KMS-11 (cell line): ENCODE measurements around the gene SPOCD1.

Source experiments
- H2AFZ ChIP-seq: fragments of 200-600 bp; sonication (generic); 2 replicates; pipeline ENCODE4 v1.6.1; 2016; ENCODE audit warnings: antibody characterized with exemption, mixed run types, low read depth
- H3K27ac ChIP-seq: fragments of 200-600 bp; sonication (generic); 2 replicates; pipeline ENCODE4 v1.6.1; 2016; ENCODE audit warnings: mild to moderate bottlenecking, mixed run types
- H3K27me3 ChIP-seq: fragments of 200-600 bp; sonication (generic); 2 replicates; pipeline ENCODE4 v1.6.1; 2017; ENCODE audit warnings: mild to moderate bottlenecking, low read depth, mixed run types, moderate library complexity; ENCODE audit not compliant: insufficient read depth
- H3K36me3 ChIP-seq: fragments of 200-600 bp; sonication (generic); 2 replicates; pipeline ENCODE4 v1.6.1; 2017; ENCODE audit warnings: mild to moderate bottlenecking, mixed run types; ENCODE audit not compliant: insufficient read depth
- H3K4me1 ChIP-seq: fragments of 200-600 bp; sonication (generic); 2 replicates; pipeline ENCODE4 v1.6.1; 2016; ENCODE audit warnings: mild to moderate bottlenecking, low read depth, mixed run types; ENCODE audit not compliant: poor library complexity, severe bottlenecking
- H3K4me2 ChIP-seq: fragments of 200-600 bp; sonication (generic); 2 replicates; pipeline ENCODE4 v1.7.0; 2016; ENCODE audit warnings: mild to moderate bottlenecking, mixed run types
- H3K4me3 ChIP-seq: fragments of 200-600 bp; sonication (generic); IDR thresholded peaks from 2 replicates; pipeline ENCODE4 v1.6.1; 2017; ENCODE audit warnings: low read depth, low read length, mixed read lengths; ENCODE audit not compliant: insufficient read depth
- H3K79me2 ChIP-seq: fragments of 200-600 bp; sonication (generic); 2 replicates; pipeline ENCODE4 v1.6.1; 2016; ENCODE audit warnings: low read depth, mixed run types; ENCODE audit not compliant: insufficient read depth
- H3K9ac ChIP-seq: fragments of 200-600 bp; sonication (generic); 2 replicates; pipeline ENCODE4 v1.6.1; 2016; ENCODE audit warnings: mild to moderate bottlenecking, mixed run types
- H4K20me1 ChIP-seq: fragments of 200-600 bp; sonication (generic); 2 replicates; pipeline ENCODE4 v1.6.1; 2016; ENCODE audit warnings: mild to moderate bottlenecking, mixed run types; ENCODE audit not compliant: insufficient read depth
- CTCF ChIP-seq: fragments of 200-600 bp; sonication (generic); conservative IDR thresholded peaks from 2 replicates; pipeline ENCODE4 v1.6.1; 2017; ENCODE audit warnings: low read depth, mild to moderate bottlenecking, antibody characterized with exemption, low read length, moderate library complexity, mixed read lengths

SPOCD1 gene

GRCh38 chr1:31793586-31794285 is 22.1 kb downstream of the SPOCD1 start:
- no peak overlapping the region for H3K9ac ChIP-seq
- H2AFZ ChIP-seq = no peak overlapping the region
- H3K4me2 ChIP-seq = no peak overlapping the region
- peaks cover 5% of the 10 kb centered on the region for H3K4me1 ChIP-seq
- no peaks in the 10 kb centered on the region for H4K20me1 ChIP-seq
- TF ChIP-seq CTCF = no peak
- peaks cover 18% of the 10 kb centered on the region for H3K27me3 ChIP-seq
- no peak overlapping the region for H3K27ac ChIP-seq
- H3K4me3 ChIP-seq = no peak overlapping the region
- H3K36me3 ChIP-seq = no peaks in the 10 kb centered on the region
- H3K79me2 ChIP-seq = no peaks in the 10 kb centered on the region

- H3K27ac ChIP-seq = no peak overlapping the region
- H3K4me3 ChIP-seq = no peak overlapping the region
- no peak overlapping the region for H2AFZ ChIP-seq
- no peak overlapping the region for H3K4me2 ChIP-seq
- H3K9ac ChIP-seq = no peak overlapping the region
- no peaks in the 10 kb centered on the region for H3K79me2 ChIP-seq
- H4K20me1 ChIP-seq = no peaks in the 10 kb centered on the region
- H3K36me3 ChIP-seq = no peaks in the 10 kb centered on the region
- H3K4me1 ChIP-seq = peaks cover 5% of the 10 kb centered on the region
- peaks cover 13% of the 10 kb centered on the region for H3K27me3 ChIP-seq
- TF ChIP-seq CTCF = no peak
These were observed 22.7 kb downstream of the SPOCD1 start for GRCh38 chr1:31793086-31793485.

- no peaks in the 10 kb centered on the region for H3K79me2 ChIP-seq
- H3K4me3 ChIP-seq = no peak overlapping the region
- H3K36me3 ChIP-seq = no peaks in the 10 kb centered on the region
- no peak for TF ChIP-seq CTCF
- H3K9ac ChIP-seq = no peak overlapping the region
- H3K27ac ChIP-seq = no peak overlapping the region
- H3K4me1 ChIP-seq = peaks cover 9% of the 10 kb centered on the region
- H4K20me1 ChIP-seq = no peaks in the 10 kb centered on the region
- H3K27me3 ChIP-seq = peaks cover 11% of the 10 kb centered on the region
- H3K4me2 ChIP-seq = no peak overlapping the region
- H2AFZ ChIP-seq = no peak overlapping the region
These were observed 23.3 kb downstream of the SPOCD1 start for GRCh38 chr1:31792541-31792940.

- no peak for TF ChIP-seq CTCF
- H2AFZ ChIP-seq = no peak overlapping the region
- H3K9ac ChIP-seq = no peak overlapping the region
- no peaks in the 10 kb centered on the region for H3K36me3 ChIP-seq
- no peak overlapping the region for H3K27ac ChIP-seq
- peaks cover 9% of the 10 kb centered on the region for H3K4me1 ChIP-seq
- H3K4me3 ChIP-seq = no peak overlapping the region
- no peaks in the 10 kb centered on the region for H3K79me2 ChIP-seq
- H3K27me3 ChIP-seq = peaks cover 8% of the 10 kb centered on the region
- no peak overlapping the region for H3K4me2 ChIP-seq
- no peaks in the 10 kb centered on the region for H4K20me1 ChIP-seq
These were observed 23.7 kb downstream of the SPOCD1 start for GRCh38 chr1:31792116-31792515.
